Peyer's patch (tissue), 4 donors: ENCODE measurements around the gene P3H4.

Experiments
- POLR2A ChIP-seq, 2 donors: fragments of 450-650 bp; IDR thresholded peaks; one replicate each; pipeline ENCODE4 v1.5.1; 2017; ENCODE audit warnings: antibody characterized with exemption in 2 of 2, mild to moderate bottlenecking in 2 of 2, moderate library complexity in 2 of 2
- TF ChIP-seq, protein P1 (sequence below), 6 experiments: fragments of 450-650 bp in 4 of 6; fragments of 200-600 bp in 2 of 6; sonication (generic) in 1 of 6; IDR thresholded peaks; one replicate each; pipeline ENCODE4 v1.5.1; 2017 to 2019; ENCODE audit warnings: antibody characterized with exemption in 6 of 6, mild to moderate bottlenecking in 3 of 6, moderate library complexity in 1 of 6

DNA sequence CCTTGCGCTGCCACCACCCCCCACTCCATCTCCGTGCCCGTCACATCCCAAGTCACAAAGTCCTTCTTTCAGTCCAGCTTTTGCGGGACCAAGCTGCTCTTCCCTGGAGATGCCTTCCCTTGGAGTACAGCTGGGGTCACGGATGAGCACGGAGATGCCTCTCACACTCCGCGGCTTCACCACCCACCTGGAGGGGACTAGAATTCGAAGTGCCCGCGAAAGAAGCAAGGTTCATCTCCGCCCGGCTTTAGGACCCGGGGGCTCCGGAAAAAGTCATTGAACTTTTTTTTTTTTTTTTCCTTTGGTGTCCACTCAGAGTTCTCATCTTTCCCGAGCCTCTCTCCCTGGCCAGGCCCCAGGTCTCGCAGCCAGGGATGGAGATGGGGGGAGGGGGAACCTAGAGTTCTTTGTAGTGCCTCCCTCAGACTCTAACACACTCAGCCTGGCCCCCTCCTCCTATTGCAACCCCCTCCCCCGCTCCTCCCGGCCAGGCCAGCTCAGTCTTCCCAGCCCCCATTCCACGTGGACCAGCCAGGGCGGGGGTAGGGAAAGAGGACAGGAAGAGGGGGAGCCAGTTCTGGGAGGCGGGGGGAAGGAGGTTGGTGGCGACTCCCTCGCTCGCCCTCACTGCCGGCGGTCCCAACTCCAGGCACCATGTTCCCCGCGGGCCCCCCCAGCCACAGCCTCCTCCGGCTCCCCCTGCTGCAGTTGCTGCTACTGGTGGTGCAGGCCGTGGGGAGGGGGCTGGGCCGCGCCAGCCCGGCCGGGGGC, 817 bp upstream of the P3H4 start, which contains the start of gene FKBP10:
- TF ChIP-seq, protein P1, sequence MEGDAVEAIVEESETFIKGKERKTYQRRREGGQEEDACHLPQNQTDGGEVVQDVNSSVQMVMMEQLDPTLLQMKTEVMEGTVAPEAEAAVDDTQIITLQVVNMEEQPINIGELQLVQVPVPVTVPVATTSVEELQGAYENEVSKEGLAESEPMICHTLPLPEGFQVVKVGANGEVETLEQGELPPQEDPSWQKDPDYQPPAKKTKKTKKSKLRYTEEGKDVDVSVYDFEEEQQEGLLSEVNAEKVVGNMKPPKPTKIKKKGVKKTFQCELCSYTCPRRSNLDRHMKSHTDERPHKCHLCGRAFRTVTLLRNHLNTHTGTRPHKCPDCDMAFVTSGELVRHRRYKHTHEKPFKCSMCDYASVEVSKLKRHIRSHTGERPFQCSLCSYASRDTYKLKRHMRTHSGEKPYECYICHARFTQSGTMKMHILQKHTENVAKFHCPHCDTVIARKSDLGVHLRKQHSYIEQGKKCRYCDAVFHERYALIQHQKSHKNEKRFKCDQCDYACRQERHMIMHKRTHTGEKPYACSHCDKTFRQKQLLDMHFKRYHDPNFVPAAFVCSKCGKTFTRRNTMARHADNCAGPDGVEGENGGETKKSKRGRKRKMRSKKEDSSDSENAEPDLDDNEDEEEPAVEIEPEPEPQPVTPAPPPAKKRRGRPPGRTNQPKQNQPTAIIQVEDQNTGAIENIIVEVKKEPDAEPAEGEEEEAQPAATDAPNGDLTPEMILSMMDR (IDR thresholded peaks at IDR 0.05): no peak
- TF ChIP-seq POLR2A (IDR thresholded peaks at IDR 0.05): no peak
